ENCODE data around the gene ARL4A. TPM values are rescaled to one million over a fixed set of nuclear protein-coding genes. Genes with fewer than 3 reads are reported as not detected.

Gene ARL4A
- total RNA-seq, 2 experiments from 2014 or later = 72.5 to 75.9 TPM

- ChIA-PET POLR2A (interaction anchor here (0.8 to 1.0 kb wide), 2 partner anchors 40 to 44 kb away, joined by 3 to 4 read pairs; no protein-coding TSS in a partner anchor), CTCF (interaction anchor here (1.3 to 4.1 kb wide), 3 partner anchors 9 to 44 kb away, joined by 3 to 19 read pairs (median 4); partner anchors contain the start of gene ARL4A)
- peak overlapping the region; percentile 25 for H3K4me3 Mint-ChIP-seq
- no peaks in the 10 kb centered on the region for H3K27me3 Mint-ChIP-seq
- H3K9me3 Mint-ChIP-seq = no peaks in the 10 kb centered on the region
- no peak overlapping the region for H3K4me3 ChIP-seq (ENCODE audit: low read length)
- peak overlapping the region; percentile 63 for H3K27ac Mint-ChIP-seq
- no peaks in the 10 kb centered on the region for H3K27me3 ChIP-seq (ENCODE audit: control insufficient read depth in 1 of 2, insufficient read depth in 2 of 2, low read length in 2 of 2)
- no peaks in the 10 kb centered on the region for H3K36me3 ChIP-seq (ENCODE audit: insufficient read depth, low read length)
- no peak for TF ChIP-seq CTCF (IDR thresholded peaks at IDR 0.05)
- H3K27ac ChIP-seq (ENCODE audit: low read depth in 1 of 2, low read length in 2 of 2) = peak overlapping the region in 1 of 2 donors; percentile 68
- intact Hi-C loops (cut with DNase I, micrococcal nuclease) = loop anchor here in 1 of 2 experiments (2.0 to 10.0 kb wide), 2 partner anchors 44 to 134 kb away; partner anchors contain the start of gene ARL4A
- H3K36me3 Mint-ChIP-seq (ENCODE audit: low read depth) = no peaks in the 10 kb centered on the region
- H3K9me3 ChIP-seq (ENCODE audit: control insufficient read depth in 1 of 2, insufficient read depth in 1 of 2, low read length in 2 of 2) = no peaks in the 10 kb centered on the region
- DNase-seq = no peak
- H3K4me1 ChIP-seq (ENCODE audit: insufficient read depth, low read length) = peaks cover 8% of the 10 kb centered on the region
- no peak for ATAC-seq (ENCODE audit: poor library complexity)
- peaks cover 33% of the 10 kb centered on the region for H3K4me1 Mint-ChIP-seq (ENCODE audit: low read depth)
These were observed 43.1 kb downstream of the ARL4A start for GRCh38 chr7:12730523-12730922.

- ChIA-PET POLR2A (interaction anchor here (0.7 to 1.3 kb wide), 4 partner anchors 41 to 1159 kb away, joined by 3 to 14 read pairs (median 4); no protein-coding TSS in a partner anchor), CTCF (interaction anchor here (1.3 to 4.1 kb wide), 3 partner anchors 10 to 44 kb away, joined by 3 to 19 read pairs (median 4); partner anchors contain the start of gene ARL4A)
- Histone ChIP-seq H3K4me1 (ENCODE audit: insufficient read depth, low read length) (peaks cover 8% of the 10 kb centered on the region), H3K9me3 (ENCODE audit: control insufficient read depth in 1 of 2, insufficient read depth in 1 of 2, low read length in 2 of 2) (no peaks in the 10 kb centered on the region), H3K27me3 (ENCODE audit: control insufficient read depth in 1 of 2, insufficient read depth in 2 of 2, low read length in 2 of 2) (no peaks in the 10 kb centered on the region), H3K4me3 (ENCODE audit: low read length) (no peak overlapping the region), H3K36me3 (ENCODE audit: insufficient read depth, low read length) (no peaks in the 10 kb centered on the region), H3K27ac (ENCODE audit: low read depth in 1 of 2, low read length in 2 of 2) (peak overlapping the region in 1 of 2 donors; percentile 68)
- DNase-seq = peak in 11 of 14 experiments; percentile 1 to 71 (median 17)
- TF ChIP-seq CTCF (IDR thresholded peaks at IDR 0.05) = no peak
- H3K27ac Mint-ChIP-seq = peak overlapping the region; percentile 63
- intact Hi-C loops (cut with DNase I, micrococcal nuclease) = loop anchor here in 1 of 2 experiments (2.0 to 10.0 kb wide), 2 partner anchors 44 to 134 kb away; partner anchors contain the start of gene ARL4A
- H3K27me3 Mint-ChIP-seq = no peaks in the 10 kb centered on the region
- H3K9me3 Mint-ChIP-seq = no peaks in the 10 kb centered on the region
- no peaks in the 10 kb centered on the region for H3K36me3 Mint-ChIP-seq (ENCODE audit: low read depth)
- peak; percentile 78 for ATAC-seq (ENCODE audit: poor library complexity)
- peaks cover 33% of the 10 kb centered on the region for H3K4me1 Mint-ChIP-seq (ENCODE audit: low read depth)
- H3K4me3 Mint-ChIP-seq = peak overlapping the region; percentile 9
These were observed 43.8 kb downstream of the ARL4A start for GRCh38 chr7:12731214-12731656.

- peak; percentile 77 for ATAC-seq (ENCODE audit: poor library complexity)
- Histone ChIP-seq H3K27ac (ENCODE audit: low read depth in 1 of 2, low read length in 2 of 2) (peak overlapping the region in 1 of 2 donors; percentile 68), H3K4me1 (ENCODE audit: insufficient read depth, low read length) (peaks cover 8% of the 10 kb centered on the region), H3K27me3 (ENCODE audit: control insufficient read depth in 1 of 2, insufficient read depth in 2 of 2, low read length in 2 of 2) (no peaks in the 10 kb centered on the region), H3K9me3 (ENCODE audit: control insufficient read depth in 1 of 2, insufficient read depth in 1 of 2, low read length in 2 of 2) (no peaks in the 10 kb centered on the region), H3K36me3 (ENCODE audit: insufficient read depth, low read length) (no peaks in the 10 kb centered on the region), H3K4me3 (ENCODE audit: low read length) (no peak overlapping the region)
- no peaks in the 10 kb centered on the region for H3K27me3 Mint-ChIP-seq
- no peaks in the 10 kb centered on the region for H3K36me3 Mint-ChIP-seq (ENCODE audit: low read depth)
- peak in 3 of 14 experiments; percentile 23 to 70 (median 29) for DNase-seq
- peak overlapping the region; percentile 63 for H3K27ac Mint-ChIP-seq
- no peaks in the 10 kb centered on the region for H3K9me3 Mint-ChIP-seq
- no peak overlapping the region for H3K4me3 Mint-ChIP-seq
- peaks cover 33% of the 10 kb centered on the region for H3K4me1 Mint-ChIP-seq (ENCODE audit: low read depth)
- CTCF ChIA-PET = interaction anchor here (1.3 to 4.1 kb wide), 3 partner anchors 10 to 45 kb away, joined by 3 to 19 read pairs (median 4); partner anchors contain the start of gene ARL4A
- intact Hi-C loops (cut with DNase I, micrococcal nuclease) = loop anchor here in 1 of 2 experiments (2.0 to 10.0 kb wide), 2 partner anchors 45 to 133 kb away; partner anchors contain the start of gene ARL4A
- POLR2A ChIA-PET = interaction anchor here (0.7 to 1.3 kb wide), 4 partner anchors 44 to 1159 kb away, joined by 3 to 14 read pairs (median 4); partner anchors contain the start of gene ARL4A
- no peak for TF ChIP-seq CTCF (IDR thresholded peaks at IDR 0.05)
These were observed 44.3 kb downstream of the ARL4A start for GRCh38 chr7:12731775-12732174.

Data from CD4-positive, alpha-beta T cell (primary cell).